Skeletal muscle tissue (tissue), 4 donors: ENCODE measurements around the gene HMGCR. TPM values are rescaled to one million over a fixed set of nuclear protein-coding genes. Genes with fewer than 3 reads are reported as not detected.

Experiments
- H3K27ac ChIP-seq: one replicate; pipeline ENCODE4 v1.7.0; 2013; ENCODE audit warnings: mild to moderate bottlenecking, low read depth, low read length, inconsistent platforms
- H3K27me3 ChIP-seq, 3 donors: one replicate each; pipeline ENCODE4 v1.7.0; 2013; ENCODE audit warnings: low read length in 3 of 3; ENCODE audit not compliant: control insufficient read depth in 3 of 3, insufficient read depth in 3 of 3
- H3K36me3 ChIP-seq, 3 donors: one replicate each; pipeline ENCODE4 v1.7.0; 2013; ENCODE audit warnings: low read length in 3 of 3; ENCODE audit not compliant: control insufficient read depth in 3 of 3, insufficient read depth in 3 of 3
- H3K4me1 ChIP-seq, 3 donors: one replicate each; pipeline ENCODE4 v1.7.0; 2013; ENCODE audit warnings: low read length in 3 of 3, mild to moderate bottlenecking in 3 of 3; ENCODE audit not compliant: control insufficient read depth in 3 of 3, insufficient read depth in 3 of 3
- H3K4me3 ChIP-seq, 3 donors: one replicate each; pipeline ENCODE4 v1.7.0; 2013; ENCODE audit warnings: low read length in 3 of 3
- H3K9ac ChIP-seq, 3 donors: one replicate each; pipeline ENCODE4 v1.7.0; 2013; ENCODE audit warnings: low read length in 3 of 3, mild to moderate bottlenecking in 3 of 3, moderate library complexity in 2 of 3, low read depth in 1 of 3
- H3K9me3 ChIP-seq, 3 donors: one replicate each; pipeline ENCODE4 v1.7.0; 2013; ENCODE audit warnings: low read length in 3 of 3; ENCODE audit not compliant: control insufficient read depth in 3 of 3
- total RNA-seq: library from RNA; depleted of rRNA; stranded (reverse); fragments of >200 nt; gene quantifications from one replicate; pipeline ENCODE4 v1.2.3, GENCODE V29; 2014
- donor health status: Osteomylitis.

HMGCR gene
- total RNA-seq, 1 donor from 2014 or later: 55.8 TPM

- Histone ChIP-seq H3K4me3 (peak overlapping the region; percentile 81 to 98 (median 84)), H3K27me3 (no peaks in the 10 kb centered on the region), H3K27ac (peak overlapping the region; percentile 78), H3K4me1 (peaks cover 5 to 16% (median 15%) of the 10 kb centered on the region in 3 donors), H3K9me3 (no peaks in the 10 kb centered on the region), H3K36me3 (no peaks in the 10 kb centered on the region), H3K9ac (peak overlapping the region; percentile 83 to 88 (median 84))
Measured at GRCh38 chr5:75337366-75338021, 474 bp downstream of the HMGCR start.

- peak overlapping the region in 2 of 3 donors; percentile 81 to 84 for H3K4me3 ChIP-seq
- H3K27ac ChIP-seq: no peak overlapping the region
- H3K9me3 ChIP-seq: no peaks in the 10 kb centered on the region
- H3K4me1 ChIP-seq: peaks cover 5 to 16% (median 15%) of the 10 kb centered on the region in 3 donors
- no peaks in the 10 kb centered on the region for H3K27me3 ChIP-seq
- H3K36me3 ChIP-seq: no peaks in the 10 kb centered on the region
- peak overlapping the region in 2 of 3 donors; percentile 0 to 88 for H3K9ac ChIP-seq
Measured at GRCh38 chr5:75338408-75338807, 1.4 kb downstream of the HMGCR start.

GRCh38 chr5:75340714-75341478, 3.9 kb downstream of the HMGCR start:
- Histone ChIP-seq H3K9ac (no peak overlapping the region), H3K27me3 (no peaks in the 10 kb centered on the region), H3K4me3 (no peak overlapping the region), H3K36me3 (peaks cover 0 to 4% (median 2%) of the 10 kb centered on the region in 3 donors), H3K9me3 (no peaks in the 10 kb centered on the region), H3K27ac (no peak overlapping the region), H3K4me1 (peaks cover 5 to 15% (median 15%) of the 10 kb centered on the region in 3 donors)

GRCh38 chr5:75341934-75342333, 4.9 kb downstream of the HMGCR start:
- Histone ChIP-seq H3K36me3 (peaks cover under 1 to 10% (median 4%) of the 10 kb centered on the region in 3 donors), H3K9me3 (no peaks in the 10 kb centered on the region), H3K27me3 (no peaks in the 10 kb centered on the region), H3K27ac (no peak overlapping the region), H3K4me3 (no peak overlapping the region), H3K4me1 (peaks cover 0 to 10% (median 8%) of the 10 kb centered on the region in 3 donors), H3K9ac (peak overlapping the region in 1 of 3 donors; percentile 5)

- Histone ChIP-seq H3K27me3 (no peaks in the 10 kb centered on the region), H3K9ac (no peak overlapping the region), H3K27ac (no peak overlapping the region), H3K9me3 (no peaks in the 10 kb centered on the region), H3K4me1 (peaks cover 0 to 9% (median 4%) of the 10 kb centered on the region in 3 donors), H3K36me3 (peaks cover 7 to 17% (median 9%) of the 10 kb centered on the region in 3 donors), H3K4me3 (no peak overlapping the region)
Measured at GRCh38 chr5:75342836-75343235, 5.8 kb downstream of the HMGCR start.

GRCh38 chr5:75348241-75348640, 11.2 kb downstream of the HMGCR start:
- Histone ChIP-seq H3K4me3 (no peak overlapping the region), H3K27ac (no peak overlapping the region), H3K36me3 (peaks cover 22 to 42% (median 37%) of the 10 kb centered on the region in 3 donors), H3K27me3 (no peaks in the 10 kb centered on the region), H3K9me3 (no peaks in the 10 kb centered on the region), H3K9ac (no peak overlapping the region), H3K4me1 (no peaks in the 10 kb centered on the region)

- H3K36me3 ChIP-seq: peaks cover 24 to 48% (median 39%) of the 10 kb centered on the region in 3 donors
- H3K27me3 ChIP-seq: no peaks in the 10 kb centered on the region
- H3K27ac ChIP-seq: no peak overlapping the region
- no peaks in the 10 kb centered on the region for H3K9me3 ChIP-seq
- H3K4me1 ChIP-seq: no peaks in the 10 kb centered on the region
- H3K9ac ChIP-seq: no peak overlapping the region
- H3K4me3 ChIP-seq: no peak overlapping the region
Measured at GRCh38 chr5:75349663-75350062, 12.6 kb downstream of the HMGCR start.

- H3K36me3 ChIP-seq: peaks cover 34 to 47% (median 43%) of the 10 kb centered on the region in 3 donors
Measured at GRCh38 chr5:75351139-75351926, 14.3 kb downstream of the HMGCR start.

GRCh38 chr5:75355236-75355635, 18.2 kb downstream of the HMGCR start:
- Histone ChIP-seq H3K9ac (no peak overlapping the region), H3K9me3 (no peaks in the 10 kb centered on the region), H3K36me3 (peaks cover 42 to 62% (median 56%) of the 10 kb centered on the region in 3 donors), H3K27ac (no peak overlapping the region), H3K4me3 (no peak overlapping the region), H3K27me3 (no peaks in the 10 kb centered on the region), H3K4me1 (no peaks in the 10 kb centered on the region)

More at GRCh38 chr5:75351139-75351926, 14.3 kb downstream of the HMGCR start:
- no peak overlapping the region for H3K4me3 ChIP-seq
- no peaks in the 10 kb centered on the region for H3K9me3 ChIP-seq
- H3K27ac ChIP-seq: no peak overlapping the region
- H3K4me1 ChIP-seq: no peaks in the 10 kb centered on the region
- H3K27me3 ChIP-seq: no peaks in the 10 kb centered on the region
- H3K9ac ChIP-seq: no peak overlapping the region
